H7 (cell line): ENCODE data around the gene ZDHHC14. TPM values are rescaled to one million over a fixed set of nuclear protein-coding genes. Genes with fewer than 3 reads are reported as not detected.

ENCODE experiments used
- DNase-seq: peaks from one replicate; pipeline ENCODE4 v3.0.0; 2012
- H3K27me3 ChIP-seq: 2 replicates; pipeline ENCODE4 v1.6.0; 2011; ENCODE audit warnings: mild to moderate bottlenecking, low read length; ENCODE audit not compliant: control insufficient read depth, insufficient read depth
- H3K36me3 ChIP-seq: replicated peaks from 2 replicates; pipeline ENCODE4 v1.5.1; 2011; ENCODE audit warnings: low read length; ENCODE audit not compliant: control insufficient read depth, insufficient read depth
- H3K4me3 ChIP-seq: 2 replicates; pipeline ENCODE4 v1.5.1; 2011; ENCODE audit warnings: low read depth, mild to moderate bottlenecking, control low read depth, low read length, moderate library complexity; ENCODE audit not compliant: insufficient read depth
- total RNA-seq: library from RNA; depleted of rRNA; stranded (reverse); fragments of >200 nt; shearing (Covaris generic); gene quantifications from 2 replicates; pipeline ENCODE4 v1.2.3, GENCODE V29; 2014

ZDHHC14 gene
- total RNA-seq, 1 experiment from 2014 or later, result 1.1 TPM

- no peaks in the 10 kb centered on the region for H3K27me3 ChIP-seq
- DNase-seq, result peak; percentile 83
- no peaks in the 10 kb centered on the region for H3K36me3 ChIP-seq
- H3K4me3 ChIP-seq, result no peak overlapping the region
These were observed 288.8 kb downstream of the ZDHHC14 start for GRCh38 chr6:157669747-157670216.

- Histone ChIP-seq H3K4me3 (no peak overlapping the region), H3K36me3 (no peaks in the 10 kb centered on the region), H3K27me3 (no peaks in the 10 kb centered on the region)
- DNase-seq, result no peak
These were observed 289.6 kb downstream of the ZDHHC14 start for GRCh38 chr6:157670466-157671186.

DNA sequence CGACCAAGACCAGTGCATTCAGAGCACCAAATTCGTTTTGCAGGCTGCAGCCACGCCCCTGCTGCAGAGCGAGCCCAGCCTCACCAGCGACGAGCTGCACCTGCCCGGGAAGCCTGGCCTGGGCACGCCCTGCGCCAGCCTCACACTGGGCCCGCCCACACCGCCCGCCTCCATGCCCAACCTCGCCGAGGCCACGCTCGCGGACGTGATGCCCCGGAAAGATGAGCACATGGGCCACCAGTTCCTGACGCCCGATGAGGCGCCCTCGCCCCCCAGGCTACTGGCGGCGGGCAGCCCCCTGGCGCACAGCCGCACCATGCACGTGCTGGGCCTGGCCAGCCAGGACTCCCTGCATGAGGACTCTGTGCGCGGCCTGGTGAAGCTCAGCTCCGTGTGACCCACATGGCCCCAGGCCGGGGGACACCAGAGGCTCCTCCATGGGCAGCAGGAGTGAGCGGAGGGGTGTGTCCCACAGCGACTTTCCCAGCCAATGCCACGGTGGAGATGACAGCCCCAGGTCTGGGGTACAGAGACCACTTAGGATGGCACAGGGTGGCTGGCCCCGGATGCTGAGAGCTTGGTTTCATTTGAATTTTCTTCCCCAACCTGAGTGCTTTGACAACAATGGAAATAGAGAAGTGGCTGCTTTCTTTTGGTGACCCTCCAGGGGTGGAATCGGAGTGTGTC is 291.9 kb downstream of the ZDHHC14 start:
- DNase-seq, result peak; percentile 55
- Histone ChIP-seq H3K36me3 (no peaks in the 10 kb centered on the region), H3K27me3 (no peaks in the 10 kb centered on the region), H3K4me3 (no peak overlapping the region)

DNA sequence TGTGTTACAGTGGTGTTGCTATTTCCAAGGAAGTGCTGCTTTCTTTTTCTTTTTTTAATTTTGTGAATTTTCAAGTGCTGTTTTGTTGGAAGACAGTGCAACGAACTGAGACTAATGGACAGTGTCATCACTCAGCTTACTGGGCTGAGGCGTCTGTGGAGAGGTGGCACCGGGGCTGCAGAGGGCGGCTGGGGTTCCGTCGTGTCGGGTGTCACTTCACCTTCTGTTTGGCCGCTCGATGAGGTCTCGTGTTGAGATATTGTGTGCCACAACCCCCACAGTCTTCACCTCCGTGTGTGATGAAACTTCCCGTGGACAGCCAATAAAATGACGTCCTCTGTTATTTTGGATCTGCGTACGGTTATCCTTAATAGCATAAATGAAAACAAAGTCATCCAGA is 292.6 kb downstream of the ZDHHC14 start:
- H3K4me3 ChIP-seq, result no peak overlapping the region
- H3K36me3 ChIP-seq, result no peaks in the 10 kb centered on the region
- DNase-seq, result no peak
- H3K27me3 ChIP-seq, result no peaks in the 10 kb centered on the region

GRCh38 chr6:157674061-157674460 is 293.1 kb downstream of the ZDHHC14 start:
- Histone ChIP-seq H3K4me3 (no peak overlapping the region), H3K36me3 (no peaks in the 10 kb centered on the region), H3K27me3 (no peaks in the 10 kb centered on the region)
- DNase-seq, result peak; percentile 35

DNA sequence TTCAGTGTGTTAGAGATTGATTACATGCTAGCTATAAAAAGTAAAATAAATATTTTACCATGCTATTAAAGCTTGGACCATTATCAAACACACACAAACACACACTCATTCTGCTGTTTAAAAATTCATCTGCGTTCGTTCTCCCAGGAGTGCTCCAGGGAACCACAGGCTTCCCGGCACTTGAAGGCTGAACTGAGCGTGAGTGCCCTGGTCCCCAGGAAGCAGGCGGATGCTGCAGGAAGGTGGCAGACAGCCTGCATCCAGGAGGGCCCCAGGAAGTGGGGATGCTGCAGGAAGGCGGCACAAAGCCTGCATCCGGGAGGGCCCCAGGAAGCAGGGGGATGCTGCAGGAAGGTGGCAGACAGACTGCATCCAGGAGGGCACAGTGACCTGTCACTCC is 294.8 kb downstream of the ZDHHC14 start:
- no peaks in the 10 kb centered on the region for H3K27me3 ChIP-seq
- H3K36me3 ChIP-seq, result no peaks in the 10 kb centered on the region
- H3K4me3 ChIP-seq, result no peak overlapping the region
- peak; percentile 33 for DNase-seq

GRCh38 chr6:157676241-157676640 is 295.3 kb downstream of the ZDHHC14 start:
- H3K36me3 ChIP-seq, result no peaks in the 10 kb centered on the region
- no peaks in the 10 kb centered on the region for H3K27me3 ChIP-seq
- no peak overlapping the region for H3K4me3 ChIP-seq
- DNase-seq, result no peak

DNA sequence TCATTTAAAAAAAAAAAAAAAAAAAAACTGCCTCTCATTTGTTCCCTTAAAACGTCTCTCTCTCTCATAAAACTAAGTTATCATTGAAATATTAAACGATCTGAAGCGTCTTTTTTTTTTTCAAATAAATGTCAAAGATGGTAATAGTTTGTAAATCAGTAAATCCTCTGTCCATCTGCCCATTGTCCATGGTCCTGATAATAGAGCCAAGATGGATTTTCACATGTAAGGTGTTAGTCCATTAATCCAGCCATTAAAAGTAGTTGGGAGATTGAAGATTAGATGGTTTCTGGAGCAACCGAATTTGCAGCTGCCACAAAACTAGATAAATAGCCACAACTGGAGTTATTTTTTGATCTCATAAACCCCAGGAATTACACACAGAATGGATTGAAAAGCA is 296.2 kb downstream of the ZDHHC14 start:
- H3K4me3 ChIP-seq, result no peak overlapping the region
- DNase-seq, result no peak
- H3K27me3 ChIP-seq, result no peaks in the 10 kb centered on the region

GRCh38 chr6:157679605-157680580 is 298.9 kb downstream of the ZDHHC14 start:
- H3K36me3 ChIP-seq, result no peaks in the 10 kb centered on the region
- DNase-seq, result no peak

More for the DNA sequence above, 296.2 kb downstream of the ZDHHC14 start:
- no peaks in the 10 kb centered on the region for H3K36me3 ChIP-seq

DNA sequence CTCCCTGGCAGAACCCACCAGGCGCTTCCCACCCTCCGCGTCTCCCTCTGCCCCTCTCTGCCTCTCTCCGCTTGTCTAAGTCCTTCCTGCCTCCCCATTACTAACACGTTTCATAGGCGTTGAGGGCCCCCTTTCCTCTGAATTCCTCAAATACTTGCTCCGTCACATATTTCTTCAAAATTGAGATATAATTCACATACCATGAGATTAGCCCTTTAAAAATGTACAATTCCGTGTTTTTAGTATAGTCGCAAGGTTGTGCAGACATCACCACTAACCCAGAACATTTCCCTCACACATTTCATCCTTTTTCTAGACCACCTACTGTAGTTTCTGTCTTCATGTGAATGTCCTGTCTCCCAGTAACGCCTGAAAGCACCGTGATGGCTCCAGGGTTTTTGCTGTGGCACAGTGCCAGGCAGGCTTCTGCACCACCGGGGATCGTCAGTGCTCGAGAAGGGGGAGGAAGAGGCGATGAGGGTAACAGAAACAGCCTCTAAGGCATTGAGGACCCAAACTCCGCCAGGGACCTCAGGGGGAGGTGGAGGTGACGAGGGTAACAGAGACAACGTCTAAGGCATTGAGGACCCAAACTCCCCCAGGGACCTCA is 300.2 kb downstream of the ZDHHC14 start:
- Histone ChIP-seq H3K27me3 (no peaks in the 10 kb centered on the region), H3K4me3 (no peak overlapping the region), H3K36me3 (no peaks in the 10 kb centered on the region)
- no peak for DNase-seq

More at GRCh38 chr6:157679605-157680580, 298.9 kb downstream of the ZDHHC14 start:
- H3K4me3 ChIP-seq, result no peak overlapping the region
- H3K27me3 ChIP-seq, result no peaks in the 10 kb centered on the region

DNA sequence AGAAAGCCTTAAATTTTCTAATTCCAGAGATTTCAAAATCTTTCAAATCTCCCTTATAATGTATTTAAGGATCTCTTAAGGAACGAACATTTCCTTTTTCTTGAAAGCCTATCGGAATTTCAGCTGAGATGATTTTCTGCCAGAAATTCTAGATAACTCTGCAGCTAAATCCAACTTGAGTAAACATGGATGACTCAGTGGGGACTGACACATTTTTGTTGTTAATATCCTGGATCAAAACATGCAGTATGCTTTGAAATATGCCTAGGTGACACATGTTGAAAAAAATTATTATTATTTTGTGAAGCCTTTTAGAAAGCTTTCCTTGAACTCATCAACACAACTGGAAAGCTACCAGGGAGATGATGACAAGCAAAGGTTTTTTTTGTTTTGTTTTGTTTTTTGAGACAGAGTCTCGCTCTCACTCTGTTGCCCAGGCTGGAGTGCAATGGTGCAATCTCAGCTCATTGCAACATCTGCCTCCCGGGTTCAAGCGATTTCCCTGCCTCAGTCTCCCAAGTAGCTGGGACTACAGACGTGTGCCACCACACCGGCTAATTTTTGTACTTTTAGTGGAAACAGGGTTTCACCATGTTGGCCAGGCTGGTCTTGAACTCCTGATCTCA is 302.0 kb downstream of the ZDHHC14 start:
- Histone ChIP-seq H3K27me3 (no peaks in the 10 kb centered on the region), H3K36me3 (no peaks in the 10 kb centered on the region), H3K4me3 (no peak overlapping the region)
- no peak for DNase-seq

- no peak for DNase-seq
- Histone ChIP-seq H3K4me3 (no peak overlapping the region), H3K27me3 (no peaks in the 10 kb centered on the region), H3K36me3 (no peaks in the 10 kb centered on the region)
These were observed 302.7 kb downstream of the ZDHHC14 start for GRCh38 chr6:157683707-157684106.

- DNase-seq, result no peak
- Histone ChIP-seq H3K36me3 (no peaks in the 10 kb centered on the region), H3K4me3 (no peak overlapping the region)
These were observed 303.8 kb downstream of the ZDHHC14 start for GRCh38 chr6:157684620-157685299.

More at GRCh38 chr6:157684620-157685299, 303.8 kb downstream of the ZDHHC14 start:
- no peaks in the 10 kb centered on the region for H3K27me3 ChIP-seq
